Measurements from ENCODE around the gene ANKRD16. TPM values are rescaled to one million over a fixed set of nuclear protein-coding genes. Genes with fewer than 3 reads are reported as not detected.
A peak's percentile ranks its signal among the peaks of the same experiment; 100 is the strongest.

The ANKRD16 gene
- total and polyA plus RNA-seq, 2 donors from 2014 or later: 6.7 to 7.1 TPM

DNA sequence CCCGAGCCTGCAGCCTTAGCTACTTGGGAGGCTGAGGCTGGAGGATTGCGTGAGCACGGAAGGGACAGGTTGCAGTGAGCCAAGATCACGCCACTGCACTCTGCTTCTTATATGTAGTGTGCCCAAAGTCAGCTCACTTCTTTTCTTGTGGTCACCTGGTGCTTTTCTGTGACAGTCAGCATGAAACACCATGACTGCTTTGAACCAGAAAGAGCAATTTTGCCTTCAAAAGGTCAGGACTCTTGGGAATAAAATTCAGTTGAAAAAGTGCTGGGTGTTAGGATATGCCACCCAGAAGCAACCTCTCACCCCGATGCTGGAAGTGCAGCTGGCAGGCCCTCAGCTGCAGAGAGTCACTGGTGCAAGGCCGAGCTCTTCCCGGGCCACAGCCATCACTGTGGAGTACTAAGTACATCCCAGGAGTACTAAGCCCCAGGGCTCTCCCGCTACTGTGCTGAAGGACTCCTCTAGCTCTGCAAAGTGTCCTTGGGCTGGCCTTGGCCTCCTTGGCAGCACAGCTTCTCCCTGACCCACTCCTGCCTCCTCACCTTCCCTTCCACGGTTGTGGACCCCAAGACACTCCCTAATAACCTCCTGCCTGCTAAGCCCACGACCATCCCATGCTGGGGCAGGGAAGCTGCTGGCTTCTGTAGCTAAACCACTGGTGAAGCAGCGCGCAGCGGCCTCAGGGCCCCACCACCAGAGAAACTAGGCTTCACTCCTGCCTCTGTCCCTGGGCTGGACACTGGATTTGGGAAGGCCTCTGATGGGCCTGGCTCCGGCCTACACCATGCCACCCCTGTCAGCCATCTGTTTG, 58.9 kb downstream of the ANKRD16 start:
- Histone ChIP-seq H3K27me3 (ENCODE audit: control insufficient read depth, insufficient read depth, low read length) (no peaks in the 10 kb centered on the region), H3K4me3 (ENCODE audit: low read length in 3 of 3) (no peak overlapping the region), H3K36me3 (ENCODE audit: control insufficient read depth in 2 of 3, insufficient read depth in 3 of 3, low read length in 3 of 3) (no peaks in the 10 kb centered on the region), H3K9ac (ENCODE audit: low read length in 3 of 3) (no peak overlapping the region), H3K9me3 (ENCODE audit: control insufficient read depth in 2 of 3, insufficient read depth in 1 of 3, low read length in 3 of 3) (no peaks in the 10 kb centered on the region), H3K4me1 (ENCODE audit: control insufficient read depth in 2 of 3, insufficient read depth in 2 of 3, low read depth in 1 of 3, low read length in 3 of 3) (no peaks in the 10 kb centered on the region), H3K27ac (ENCODE audit: low read depth in 2 of 2, low read length in 2 of 2) (no peak overlapping the region)
- DNase-seq (peak in 1 of 5 donors; percentile 37), FAIRE-seq (no peak)
- intact Hi-C loops (cut with DNase I): no loop called here
- TF ChIP-seq, protein P1, sequence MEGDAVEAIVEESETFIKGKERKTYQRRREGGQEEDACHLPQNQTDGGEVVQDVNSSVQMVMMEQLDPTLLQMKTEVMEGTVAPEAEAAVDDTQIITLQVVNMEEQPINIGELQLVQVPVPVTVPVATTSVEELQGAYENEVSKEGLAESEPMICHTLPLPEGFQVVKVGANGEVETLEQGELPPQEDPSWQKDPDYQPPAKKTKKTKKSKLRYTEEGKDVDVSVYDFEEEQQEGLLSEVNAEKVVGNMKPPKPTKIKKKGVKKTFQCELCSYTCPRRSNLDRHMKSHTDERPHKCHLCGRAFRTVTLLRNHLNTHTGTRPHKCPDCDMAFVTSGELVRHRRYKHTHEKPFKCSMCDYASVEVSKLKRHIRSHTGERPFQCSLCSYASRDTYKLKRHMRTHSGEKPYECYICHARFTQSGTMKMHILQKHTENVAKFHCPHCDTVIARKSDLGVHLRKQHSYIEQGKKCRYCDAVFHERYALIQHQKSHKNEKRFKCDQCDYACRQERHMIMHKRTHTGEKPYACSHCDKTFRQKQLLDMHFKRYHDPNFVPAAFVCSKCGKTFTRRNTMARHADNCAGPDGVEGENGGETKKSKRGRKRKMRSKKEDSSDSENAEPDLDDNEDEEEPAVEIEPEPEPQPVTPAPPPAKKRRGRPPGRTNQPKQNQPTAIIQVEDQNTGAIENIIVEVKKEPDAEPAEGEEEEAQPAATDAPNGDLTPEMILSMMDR (IDR thresholded peaks at IDR 0.05; ENCODE audit: borderline replicate concordance, extremely low read depth, insufficient read depth): no peak

DNA sequence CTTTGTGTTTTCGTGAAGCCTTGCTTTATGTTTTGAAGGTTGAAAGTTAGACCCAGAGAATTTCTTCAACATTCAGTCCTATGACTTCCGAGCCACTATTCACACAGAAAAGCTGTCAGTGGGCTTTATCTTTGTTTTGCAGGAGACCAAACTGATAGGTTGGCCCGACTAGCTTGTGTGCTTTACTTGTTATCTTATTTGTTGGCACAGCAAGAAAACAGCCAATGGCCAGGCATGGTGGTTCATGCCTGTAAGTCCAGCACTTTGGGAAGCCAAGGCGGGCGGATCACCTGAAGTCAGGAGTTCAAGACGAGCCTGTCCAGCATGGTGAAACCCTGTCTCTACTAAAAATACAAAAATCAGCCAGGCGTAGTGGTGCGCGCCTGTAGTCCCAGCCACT, 60.4 kb downstream of the ANKRD16 start:
- intact Hi-C loops (cut with DNase I): no loop called here
- no peak for FAIRE-seq
- Histone ChIP-seq H3K9ac (ENCODE audit: low read length in 3 of 3) (no peak overlapping the region), H3K9me3 (ENCODE audit: control insufficient read depth in 2 of 3, insufficient read depth in 1 of 3, low read length in 3 of 3) (no peaks in the 10 kb centered on the region), H3K4me1 (ENCODE audit: control insufficient read depth in 2 of 3, insufficient read depth in 2 of 3, low read depth in 1 of 3, low read length in 3 of 3) (no peaks in the 10 kb centered on the region), H3K27ac (ENCODE audit: low read depth in 2 of 2, low read length in 2 of 2) (no peak overlapping the region), H3K36me3 (ENCODE audit: control insufficient read depth in 2 of 3, insufficient read depth in 3 of 3, low read length in 3 of 3) (no peaks in the 10 kb centered on the region), H3K27me3 (ENCODE audit: control insufficient read depth, insufficient read depth, low read length) (no peaks in the 10 kb centered on the region), H3K4me3 (ENCODE audit: low read length in 3 of 3) (no peak overlapping the region)
- DNase-seq: peak in 1 of 5 donors; percentile 31
- TF ChIP-seq, protein P1 (IDR thresholded peaks at IDR 0.05; ENCODE audit: borderline replicate concordance, extremely low read depth, insufficient read depth): no peak

DNA sequence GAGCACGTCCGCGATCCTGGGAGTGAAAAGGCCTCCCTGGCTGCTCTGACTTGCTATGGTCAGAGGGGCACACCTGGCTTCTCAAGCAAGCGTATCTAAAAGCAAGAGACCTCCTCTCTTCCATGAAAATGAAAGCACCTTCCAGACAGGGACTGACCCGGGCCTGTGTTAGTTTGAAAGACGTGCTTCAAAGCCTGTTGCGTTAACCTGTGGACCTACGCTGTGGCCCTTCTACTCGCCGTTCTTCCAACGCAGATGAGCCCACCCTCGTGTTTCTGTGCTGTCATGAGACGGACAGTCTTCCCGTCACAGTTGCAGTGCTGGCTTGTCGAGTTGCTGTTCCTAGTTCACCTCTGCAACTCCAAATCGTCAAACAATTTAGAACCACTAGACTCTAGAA, 61.0 kb downstream of the ANKRD16 start:
- no peaks in the 10 kb centered on the region for H3K4me1 ChIP-seq (ENCODE audit: control insufficient read depth in 2 of 3, insufficient read depth in 2 of 3, low read depth in 1 of 3, low read length in 3 of 3)
- no peak overlapping the region for H3K27ac ChIP-seq (ENCODE audit: low read depth in 2 of 2, low read length in 2 of 2)
- no peaks in the 10 kb centered on the region for H3K36me3 ChIP-seq (ENCODE audit: control insufficient read depth in 2 of 3, insufficient read depth in 3 of 3, low read length in 3 of 3)
- H3K9ac ChIP-seq (ENCODE audit: low read length in 3 of 3): no peak overlapping the region
- FAIRE-seq: no peak
- no peaks in the 10 kb centered on the region for H3K9me3 ChIP-seq (ENCODE audit: control insufficient read depth in 2 of 3, insufficient read depth in 1 of 3, low read length in 3 of 3)
- no peaks in the 10 kb centered on the region for H3K27me3 ChIP-seq (ENCODE audit: control insufficient read depth, insufficient read depth, low read length)
- intact Hi-C loops (cut with DNase I): no loop called here
- no peak overlapping the region for H3K4me3 ChIP-seq (ENCODE audit: low read length in 3 of 3)
- TF ChIP-seq, protein P1 (IDR thresholded peaks at IDR 0.05; ENCODE audit: borderline replicate concordance, extremely low read depth, insufficient read depth): no peak
- DNase-seq: no peak

All from kidney (tissue), 14 donors.